GM21825 (cell line): ENCODE data around the gene CNEP1R1.

Source experiments
- ATAC-seq: cut with Tn5 transposase; IDR thresholded peaks from one replicate; pipeline ENCODE4 v1.9.1; 2021; ENCODE audit warnings: mild to moderate bottlenecking, moderate library complexity; ENCODE audit not compliant: unreplicated experiment

CNEP1R1 gene

DNA sequence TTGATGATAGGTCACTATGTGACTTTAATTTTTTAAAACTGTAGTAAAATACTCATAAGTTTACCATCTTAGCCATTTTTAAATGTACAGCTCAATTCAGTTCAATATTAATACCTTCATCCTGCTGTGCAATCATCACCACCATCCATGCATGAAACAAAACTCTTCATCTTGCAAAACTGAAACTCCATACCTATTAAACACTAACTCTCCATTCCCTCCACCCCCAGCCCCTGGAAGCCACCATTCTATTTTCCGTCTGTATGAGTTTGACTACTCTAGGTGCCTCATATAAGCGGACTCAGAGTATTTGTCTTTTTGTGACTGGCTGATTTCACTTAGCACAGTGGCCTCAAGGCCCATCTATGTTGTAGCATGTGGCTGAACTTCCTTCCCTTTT lies 9.4 kb upstream of the CNEP1R1 start:
- no peak for ATAC-seq

- ATAC-seq = no peak
Measured at GRCh38 chr16:50017553-50017952, 7.5 kb upstream of the CNEP1R1 start.

DNA sequence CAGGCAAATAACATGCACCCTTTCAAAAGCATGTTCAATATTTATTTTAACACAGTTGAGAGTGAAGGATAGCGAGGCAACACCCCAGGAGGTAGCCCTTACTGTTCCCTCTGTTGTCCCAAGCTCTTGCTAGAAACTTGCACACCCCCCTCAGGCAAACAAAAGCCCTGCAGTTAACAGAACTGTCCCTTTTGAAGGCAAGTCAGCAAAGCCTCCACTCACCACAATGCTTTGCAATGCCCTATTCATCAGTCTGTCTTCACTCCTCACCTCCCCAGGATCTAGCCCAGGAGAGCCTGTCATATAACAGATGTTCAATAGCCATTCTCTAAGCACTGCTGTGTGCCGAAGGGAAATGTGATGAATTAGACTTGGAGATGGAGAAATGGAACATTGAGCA lies 3.5 kb upstream of the CNEP1R1 start:
- no peak for ATAC-seq

DNA sequence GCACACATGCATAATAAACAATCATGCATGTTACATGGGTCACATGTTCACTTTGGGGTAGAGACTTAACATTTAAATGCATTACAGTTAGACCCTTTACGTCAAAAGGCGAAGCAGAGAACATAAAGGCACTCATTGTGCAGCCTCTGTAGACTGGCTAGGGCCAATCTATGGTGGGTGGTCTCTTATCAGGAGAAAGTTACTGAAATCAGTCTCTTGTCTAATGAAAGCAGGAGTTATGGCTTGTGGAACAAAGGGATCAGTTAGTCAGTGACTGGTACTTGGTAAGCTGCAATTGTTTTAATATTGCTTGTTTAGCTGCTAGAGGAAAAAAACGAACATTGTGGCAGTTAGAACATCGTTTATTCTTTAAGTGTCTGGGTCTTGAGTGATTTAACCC lies 1.4 kb upstream of the CNEP1R1 start:
- ATAC-seq = no peak

DNA sequence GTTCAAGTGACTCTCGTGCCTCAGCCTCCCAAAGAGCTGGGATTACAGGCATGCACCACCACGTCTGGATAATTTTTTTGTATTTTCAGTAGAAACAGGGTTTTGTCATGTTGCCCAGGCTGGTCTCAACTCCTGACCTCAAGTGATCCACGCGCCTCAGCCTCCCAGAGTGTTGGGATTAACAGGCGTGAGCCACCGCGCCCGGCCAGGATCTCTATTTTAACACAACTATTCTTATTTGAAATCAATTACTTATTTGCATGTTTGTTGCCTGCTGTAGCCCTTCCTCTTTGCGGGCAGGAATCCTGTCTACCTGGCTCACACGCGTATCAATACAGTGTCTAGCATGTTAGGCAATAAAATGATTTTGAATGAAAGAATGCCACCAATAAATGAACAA lies 818 bp upstream of the CNEP1R1 start:
- ATAC-seq = no peak

DNA sequence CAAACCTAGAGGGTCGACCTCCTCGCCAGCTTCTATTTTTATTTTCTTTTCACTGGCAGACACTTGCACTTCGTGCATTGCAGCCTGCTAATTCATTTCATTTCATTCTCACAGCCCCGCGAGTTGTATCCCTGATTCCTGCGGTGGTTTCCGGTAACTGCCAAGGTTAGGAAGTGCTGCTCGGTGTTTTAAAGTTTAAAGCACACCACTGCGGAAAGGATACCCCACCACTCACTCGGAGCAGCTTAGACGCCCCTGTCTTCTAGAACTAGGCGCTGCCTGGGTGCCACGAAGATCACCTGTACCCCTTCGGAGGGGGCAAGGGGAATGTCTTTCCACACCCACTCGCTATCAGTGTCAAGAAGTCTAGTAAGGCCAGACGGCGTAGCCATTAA lies 509 bp downstream of the CNEP1R1 start:
- no peak for ATAC-seq

- no peak for ATAC-seq
Measured at GRCh38 chr16:50027829-50028228, 2.8 kb downstream of the CNEP1R1 start.

GRCh38 chr16:50035468-50035992 lies 10.5 kb downstream of the CNEP1R1 start:
- no peak for ATAC-seq

DNA sequence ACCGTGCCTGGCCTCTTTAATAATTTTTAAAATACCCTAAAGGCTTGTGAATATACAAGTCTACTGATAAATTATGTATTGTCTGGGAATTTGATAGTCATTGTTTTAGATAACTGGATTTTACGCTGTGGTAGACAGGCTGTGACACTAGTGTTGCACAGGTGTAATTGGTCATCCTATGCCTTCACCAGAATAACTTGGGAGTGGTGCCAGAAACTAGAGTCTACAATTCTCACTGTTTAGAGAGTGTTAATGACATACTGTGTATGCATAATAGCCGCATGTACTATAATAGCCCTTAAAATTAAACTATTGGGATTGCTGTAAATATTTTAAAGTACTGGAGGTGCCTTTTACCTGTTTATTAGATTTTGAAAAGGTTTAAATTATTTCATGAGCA lies 11.4 kb downstream of the CNEP1R1 start:
- no peak for ATAC-seq

- ATAC-seq = no peak
Measured at GRCh38 chr16:50037662-50038220, 12.7 kb downstream of the CNEP1R1 start.

- ATAC-seq = no peak
Measured at GRCh38 chr16:50038286-50038685, 13.3 kb downstream of the CNEP1R1 start.

- ATAC-seq = no peak
Measured at GRCh38 chr16:50038756-50039529, 13.9 kb downstream of the CNEP1R1 start.

GRCh38 chr16:50040018-50040417 lies 15.0 kb downstream of the CNEP1R1 start:
- no peak for ATAC-seq

- ATAC-seq = no peak
Measured at GRCh38 chr16:50040710-50041109, 15.7 kb downstream of the CNEP1R1 start.

- ATAC-seq = no peak
Measured at GRCh38 chr16:50043358-50043757, 18.3 kb downstream of the CNEP1R1 start.

- no peak for ATAC-seq
Measured at GRCh38 chr16:50045412-50045811, 20.4 kb downstream of the CNEP1R1 start.

GRCh38 chr16:50046853-50047252 lies 21.8 kb downstream of the CNEP1R1 start:
- ATAC-seq = no peak

DNA sequence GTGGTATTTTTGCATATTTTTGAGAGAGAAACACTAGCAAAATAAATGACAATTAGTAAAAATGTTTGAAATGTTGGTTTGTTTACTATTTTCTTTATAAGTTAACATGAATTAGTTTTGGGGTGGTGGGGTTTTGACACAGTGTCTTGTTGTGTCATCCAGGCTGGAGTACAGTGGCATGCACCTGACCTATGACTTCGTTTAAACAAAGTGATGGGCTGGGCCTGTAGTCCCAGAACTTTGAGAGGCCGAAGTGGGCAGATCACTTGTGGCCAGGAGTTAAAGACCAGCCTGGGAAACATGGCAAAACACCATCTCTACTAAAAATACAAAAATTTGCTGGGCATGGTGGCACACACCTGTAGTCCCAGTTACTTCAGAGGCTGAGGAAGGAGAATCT lies 22.8 kb downstream of the CNEP1R1 start:
- ATAC-seq = no peak

GRCh38 chr16:50050802-50051201 lies 25.8 kb downstream of the CNEP1R1 start:
- ATAC-seq = no peak

DNA sequence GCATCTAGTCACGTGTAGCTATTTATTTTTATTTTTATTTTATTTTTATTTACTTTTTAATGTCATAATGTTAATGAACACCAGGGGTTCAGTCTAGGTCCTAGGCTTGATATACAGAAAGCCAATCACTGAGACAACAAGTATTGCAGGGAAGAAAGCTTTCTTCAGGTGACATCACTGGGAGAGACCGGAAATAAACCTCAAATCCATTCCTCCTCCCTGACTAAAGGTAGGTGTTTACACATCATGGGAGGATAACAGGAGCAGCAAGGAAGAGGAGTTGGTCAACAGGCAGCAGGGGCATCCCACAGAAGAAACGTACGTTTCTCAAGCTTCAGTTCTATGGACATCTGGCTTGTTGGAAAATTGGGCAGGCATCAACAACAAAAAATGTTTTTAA lies 31.2 kb downstream of the CNEP1R1 start:
- no peak for ATAC-seq

- ATAC-seq = no peak
Measured at GRCh38 chr16:50058091-50058771, 33.2 kb downstream of the CNEP1R1 start.

GRCh38 chr16:50059111-50059510 lies 34.1 kb downstream of the CNEP1R1 start:
- ATAC-seq = no peak
